GM12872 (cell line): ENCODE results near the gene TINCR.

Source experiments
- CTCF ChIP-seq: IDR thresholded peaks from 3 replicates; pipeline ENCODE4 v1.5.1; 2011; ENCODE audit warnings: low read depth, mild to moderate bottlenecking, low read length, moderate library complexity; ENCODE audit not compliant: insufficient read depth

The TINCR gene

GRCh38 chr19:5607318-5608275 lies 39.8 kb upstream of the TINCR start:
- TF ChIP-seq CTCF = no peak

- TF ChIP-seq CTCF = no peak
Observed at GRCh38 chr19:5605362-5605761, 37.6 kb upstream of the TINCR start.

GRCh38 chr19:5603626-5604025 lies 35.9 kb upstream of the TINCR start:
- no peak for TF ChIP-seq CTCF

GRCh38 chr19:5600797-5601196 lies 33.0 kb upstream of the TINCR start:
- no peak for TF ChIP-seq CTCF

GRCh38 chr19:5595745-5596144 lies 28.0 kb upstream of the TINCR start:
- TF ChIP-seq CTCF = no peak

GRCh38 chr19:5595129-5595528 lies 27.4 kb upstream of the TINCR start:
- TF ChIP-seq CTCF = no peak

GRCh38 chr19:5594521-5594950 lies 26.8 kb upstream of the TINCR start:
- no peak for TF ChIP-seq CTCF
